H1 (cell line): ENCODE results near the gene ACAP3. TPM values are rescaled to one million over a fixed set of nuclear protein-coding genes. Genes with fewer than 3 reads are reported as not detected.

Experiments used
- CTCF ChIA-PET: fragments of 300-600 bp; sonication (Branson Sonifier 250); formaldehyde crosslinking; loops from one replicate; lab custom pipeline; 2021; ENCODE audit not compliant: partially characterized antibody; lab: Charles Lee
- POLR2A ChIA-PET: fragments of 300-600 bp; sonication (Branson Sonifier 250); formaldehyde crosslinking; loops from one replicate; lab custom pipeline; 2021; ENCODE audit warnings: inconsistent platforms; ENCODE audit not compliant: partially characterized antibody; lab: Charles Lee
- DNase-seq, 2 experiments: peaks; one replicate each; pipeline versions ENCODE4 v3.0.0 to v3.0.0-alpha.2; 2010 to 2022; ENCODE audit warnings: low spot score in 2 of 2, low read depth in 1 of 2, mixed read lengths in 1 of 2
- FAIRE-seq: peaks from 2 replicates; lab custom pipeline; 2011; peaks lifted over from hg19 to GRCh38; lab: Jason Lieb, UNC
- H2AFZ ChIP-seq: 2 replicates; pipeline ENCODE4 v1.8.1; 2012; ENCODE audit warnings: low read length, inconsistent platforms
- H2AK5ac ChIP-seq: 2 replicates; pipeline ENCODE4 v1.6.1; 2013; ENCODE audit warnings: low read depth, low read length
- H2BK120ac ChIP-seq: replicated peaks from 2 replicates; pipeline ENCODE3; 2013; ENCODE audit warnings: low read depth, low read length, inconsistent platforms
- H2BK12ac ChIP-seq: 2 replicates; pipeline ENCODE4 v1.6.1; 2013; ENCODE audit warnings: low read depth, low read length
- H2BK15ac ChIP-seq: 2 replicates; pipeline ENCODE4 v1.6.1; 2013; ENCODE audit warnings: low read length
- H2BK20ac ChIP-seq: 2 replicates; pipeline ENCODE4 v1.6.1; 2013; ENCODE audit warnings: low read length
- H2BK5ac ChIP-seq: 2 replicates; pipeline ENCODE4 v1.6.1; 2013; ENCODE audit warnings: low read depth, low read length
- H3K14ac ChIP-seq: 2 replicates; pipeline ENCODE4 v1.6.1; 2013; ENCODE audit warnings: inconsistent platforms; ENCODE audit not compliant: insufficient read length
- H3K18ac ChIP-seq: 2 replicates; pipeline ENCODE4 v1.6.1; 2013; ENCODE audit warnings: low read length; ENCODE audit errors: extremely low read depth
- H3K23ac ChIP-seq: 2 replicates; pipeline ENCODE4 v1.6.1; 2013; ENCODE audit warnings: inconsistent platforms; ENCODE audit not compliant: insufficient read length
- H3K23me2 ChIP-seq: 2 replicates; pipeline ENCODE4 v1.6.1; 2013; ENCODE audit warnings: low read depth, low read length
- H3K27ac ChIP-seq: 2 replicates; pipeline ENCODE4 v1.6.1; 2011; ENCODE audit warnings: low read depth, low read length, inconsistent platforms
- H3K27me3 ChIP-seq, 4 experiments: replicated peaks in 1 of 4; 1 replicate in 1 of 4; 2 replicates in 3 of 4; pipeline versions ENCODE4 v1.6.1 to v1.8.1; 2011 to 2013; ENCODE audit warnings: low read length in 3 of 4, mild to moderate bottlenecking in 3 of 4, inconsistent platforms in 2 of 4, mixed read lengths in 2 of 4, moderate library complexity in 1 of 4; ENCODE audit not compliant: control insufficient read depth in 3 of 4, insufficient read depth in 3 of 4; ENCODE audit errors: extremely low read depth in 1 of 4
- H3K36me3 ChIP-seq, 4 experiments: 2 replicates each; pipeline versions ENCODE4 v1.6.1 to v1.8.1; 2011 to 2013; ENCODE audit warnings: mild to moderate bottlenecking in 4 of 4, low read length in 3 of 4, moderate library complexity in 2 of 4, control low read depth in 1 of 4, inconsistent platforms in 1 of 4; ENCODE audit not compliant: insufficient read depth in 4 of 4, control insufficient read depth in 2 of 4
- H3K4ac ChIP-seq: replicated peaks from 2 replicates; pipeline ENCODE3; 2013; ENCODE audit warnings: low read length, low read depth, mixed read lengths, inconsistent platforms; ENCODE audit not compliant: insufficient read length
- H3K4me1 ChIP-seq, 4 experiments: replicated peaks in 1 of 4; 1 replicate in 1 of 4; 2 replicates in 3 of 4; pipeline versions ENCODE4 v1.6.1 to v1.8.1; 2011 to 2013; ENCODE audit warnings: low read length in 3 of 4, inconsistent platforms in 2 of 4, mixed read lengths in 1 of 4; ENCODE audit not compliant: insufficient read depth in 4 of 4, control insufficient read depth in 3 of 4
- H3K4me2 ChIP-seq, 2 experiments: 2 replicates each; pipeline versions ENCODE4 v1.6.1 to v1.8.1; 2011 to 2013; ENCODE audit warnings: low read depth in 2 of 2, low read length in 2 of 2, control low read depth in 1 of 2, inconsistent platforms in 1 of 2, mild to moderate bottlenecking in 1 of 2; ENCODE audit not compliant: insufficient read depth in 1 of 2
- H3K4me3 ChIP-seq, 4 experiments: fragments of 200-600, 300-600 bp in 1 of 4; sonication (generic), shearing (Covaris generic), sonication (Bioruptor Twin) in 1 of 4; 2 replicates each; pipeline versions ENCODE4 v1.5.1 to v1.8.1; 2011 to 2016; ENCODE audit warnings: low read length in 4 of 4, low read depth in 3 of 4, control low read depth in 2 of 4, inconsistent platforms in 2 of 4, mild to moderate bottlenecking in 2 of 4, mixed read lengths in 1 of 4, moderate library complexity in 1 of 4; ENCODE audit not compliant: insufficient read depth in 2 of 4; ENCODE audit errors: extremely low read depth in 1 of 4
- H3K56ac ChIP-seq: replicated peaks from 2 replicates; pipeline ENCODE3; 2013; ENCODE audit warnings: low read depth, mild to moderate bottlenecking, mixed read lengths, low read length, inconsistent platforms; ENCODE audit not compliant: insufficient read length
- H3K79me1 ChIP-seq: 2 replicates; pipeline ENCODE4 v1.6.1; 2013; ENCODE audit warnings: low read depth, low read length, control low read depth
- H3K79me2 ChIP-seq, 2 experiments: 2 replicates each; pipeline versions ENCODE4 v1.6.1 to v1.8.1; 2012 to 2013; ENCODE audit warnings: low read length in 2 of 2, mild to moderate bottlenecking in 2 of 2, inconsistent platforms in 1 of 2; ENCODE audit not compliant: insufficient read depth in 2 of 2, control insufficient read depth in 1 of 2
- H3K9ac ChIP-seq, 4 experiments: replicated peaks in 1 of 4; 1 replicate in 1 of 4; 2 replicates in 3 of 4; pipeline versions ENCODE4 v1.6.1 to v1.8.1; 2011 to 2013; ENCODE audit warnings: low read depth in 3 of 4, low read length in 3 of 4, control low read depth in 2 of 4, mild to moderate bottlenecking in 2 of 4, moderate library complexity in 2 of 4, inconsistent platforms in 1 of 4; ENCODE audit errors: extremely low read depth in 1 of 4
- H3K9me3 ChIP-seq, 2 experiments: 2 replicates each; pipeline versions ENCODE4 v1.6.1 to v1.8.1; 2012 to 2013; ENCODE audit warnings: mild to moderate bottlenecking in 2 of 2, moderate library complexity in 2 of 2, control low read depth in 1 of 2, inconsistent platforms in 1 of 2, low read depth in 1 of 2, low read length in 1 of 2, mixed read lengths in 1 of 2; ENCODE audit not compliant: insufficient read depth in 2 of 2
- H4K20me1 ChIP-seq, 2 experiments: replicated peaks in 1 of 2; 2 replicates each; pipeline versions ENCODE3 to v1.8.1; 2011 to 2013; ENCODE audit warnings: inconsistent platforms in 2 of 2, low read length in 2 of 2, mild to moderate bottlenecking in 1 of 2; ENCODE audit not compliant: insufficient read depth in 2 of 2, control insufficient read depth in 1 of 2
- H4K5ac ChIP-seq: 2 replicates; pipeline ENCODE4 v1.6.1; 2013; ENCODE audit warnings: low read length, low read depth, mixed read lengths, inconsistent platforms; ENCODE audit not compliant: insufficient read length
- H4K8ac ChIP-seq: 2 replicates; pipeline ENCODE4 v1.8.0; 2013; ENCODE audit warnings: mild to moderate bottlenecking, moderate library complexity, low read length, inconsistent platforms; ENCODE audit not compliant: insufficient read depth; ENCODE audit errors: extremely low read depth
- H4K91ac ChIP-seq: replicated peaks from 2 replicates; pipeline ENCODE3; 2013; ENCODE audit warnings: low read length, mixed read lengths, inconsistent platforms; ENCODE audit not compliant: insufficient read length
- ATF2 ChIP-seq: IDR thresholded peaks from 2 replicates; pipeline ENCODE4 v1.6.1; 2012; ENCODE audit warnings: low read length, inconsistent platforms
- CBX5 ChIP-seq: fragments of 300-800, 300-1000 bp; sonication (generic); IDR thresholded peaks from 2 replicates; pipeline ENCODE4 v1.7.1; 2016; ENCODE audit warnings: antibody characterized with exemption, low read length, low read depth
- NANOG ChIP-seq: IDR thresholded peaks from 2 replicates; pipeline ENCODE4 v1.6.1; 2011; ENCODE audit warnings: low read length, low read depth, mild to moderate bottlenecking, inconsistent platforms; ENCODE audit not compliant: insufficient read depth, poor library complexity, severe bottlenecking
- NRF1 ChIP-seq: IDR thresholded peaks from 2 replicates; pipeline ENCODE4 v1.6.1; 2011; ENCODE audit warnings: mild to moderate bottlenecking, low read depth, low read length, improper control_type of control experiment
- POLR2AphosphoS5 ChIP-seq: IDR thresholded peaks from 2 replicates; pipeline ENCODE4 v1.6.1; 2011; ENCODE audit warnings: low read depth, low read length
- POU5F1 ChIP-seq: IDR thresholded peaks from 2 replicates; pipeline ENCODE4 v1.6.1; 2011; ENCODE audit warnings: low read depth, mild to moderate bottlenecking, low read length, moderate library complexity
- RAD21 ChIP-seq, 2 experiments: IDR thresholded peaks in 1 of 2; conservative IDR thresholded peaks in 1 of 2; 2 replicates each; pipeline ENCODE4 v1.6.1; 2011; ENCODE audit warnings: low read depth in 2 of 2, low read length in 2 of 2, improper control_type of control experiment in 1 of 2, inconsistent platforms in 1 of 2, mild to moderate bottlenecking in 1 of 2, moderate library complexity in 1 of 2
- RFX5 ChIP-seq: IDR thresholded peaks from 2 replicates; pipeline ENCODE4 v1.6.1; 2011; ENCODE audit warnings: low read depth, low read length, improper control_type of control experiment, borderline replicate concordance
- WGBS, 2 experiments: shearing (Covaris generic) in 1 of 2; methylation state at CpG; one replicate each; pipeline versions ENCODE4 v1.1.6 to v1.1.7; 2013 to 2015; ENCODE audit warnings: low lambda C conversion rate in 2 of 2, mixed read lengths in 2 of 2, inconsistent platforms in 1 of 2, low coverage in 1 of 2, missing lambda C conversion rate in 1 of 2; ENCODE audit not compliant: insufficient replicate concordance in 2 of 2, insufficient coverage in 1 of 2, insufficient read length in 1 of 2; ENCODE audit errors: extremely low coverage in 1 of 2, missing lambda C conversion rate in 1 of 2; 5-methylcytosine and 5-hydroxymethylcytosine counted together
- polyA plus RNA-seq, 7 experiments: library from polyadenylated mRNA; depleted of rRNA in 3 of 7; stranded (reverse) in 5 of 7; unstranded in 2 of 7; fragments of >200 nt in 5 of 7; fragments of 200-250 nt in 2 of 7; gene quantifications; 1 replicate in 5 of 7; 2 replicates in 1 of 7; 4 replicates in 1 of 7; pipeline versions ENCODE4 v1.2.1 to v1.2.3, GENCODE V29; 2011 to 2013; ENCODE audit warnings: missing spikeins in 2 of 7, mixed read lengths in 2 of 7
- total RNA-seq: library from RNA; stranded (reverse); fragmentation: NEBNext Ultra II Directional; extraction: Animal tissue kit (Norgen Biotek cat#: 25700); gene quantifications from 2 replicates; pipeline ENCODE4 v1.2.1, GENCODE V29; 2021
- TF ChIP-seq, protein P1 (sequence below): IDR thresholded peaks from 2 replicates; pipeline ENCODE4 v1.6.1; 2012; ENCODE audit warnings: inconsistent platforms
- TF ChIP-seq, protein P2 (sequence below): IDR thresholded peaks from 2 replicates; pipeline ENCODE4 v1.6.1; 2012; ENCODE audit warnings: inconsistent platforms

The ACAP3 gene
- total and polyA plus RNA-seq, 2 of the 8 experiments (the other 6 are each of a cell fraction or from before 2014, with no cell fraction given), result 14.8 to 28.3 TPM

DNA sequence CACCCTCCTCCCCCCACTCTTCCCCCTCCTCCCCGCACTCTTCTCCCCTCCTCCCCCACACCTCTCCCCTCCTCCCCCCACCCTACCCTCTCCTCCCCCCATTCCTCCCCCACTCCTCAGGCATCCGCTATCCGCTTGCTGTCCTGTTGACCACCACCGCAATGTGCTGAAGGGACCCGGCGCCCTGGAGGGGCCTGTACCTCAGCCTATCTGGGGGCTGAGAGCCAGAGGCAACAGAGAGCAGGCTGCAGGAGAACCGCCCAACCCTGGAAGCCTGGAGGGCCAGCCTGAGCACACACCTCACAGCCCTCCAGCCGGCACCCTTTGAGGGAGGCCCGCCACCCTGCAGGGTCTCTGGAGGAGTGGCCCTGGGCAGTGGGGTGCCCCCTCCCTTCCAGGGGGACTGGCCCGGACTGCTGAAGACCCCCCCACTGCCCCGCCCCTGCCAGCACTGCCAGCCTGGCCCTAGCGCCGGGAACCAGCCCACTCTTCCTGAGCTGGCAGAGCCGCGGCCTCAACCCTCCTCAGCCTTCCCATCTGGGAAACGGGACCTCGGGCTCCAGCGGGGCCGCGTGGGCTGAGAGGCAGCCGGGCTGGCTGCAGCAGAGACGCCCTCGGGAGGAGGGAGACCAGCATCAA, 62.4 kb downstream of the ACAP3 start:
- no peak overlapping the region for H4K91ac ChIP-seq
- H2AK5ac ChIP-seq, result no peak overlapping the region
- no peak overlapping the region for H3K18ac ChIP-seq
- no peak overlapping the region for H4K5ac ChIP-seq
- FAIRE-seq, result no peak
- H3K9ac ChIP-seq, result no peak overlapping the region
- H4K8ac ChIP-seq, result no peak overlapping the region
- no peak overlapping the region for H3K4me2 ChIP-seq
- H2BK120ac ChIP-seq, result no peak overlapping the region
- no peak overlapping the region for H2BK12ac ChIP-seq
- H2BK20ac ChIP-seq, result no peak overlapping the region
- H2BK15ac ChIP-seq, result no peak overlapping the region
- no peak overlapping the region for H3K14ac ChIP-seq
- ChIA-PET POLR2A (no interaction called here), CTCF (interaction anchor here (1.2 kb wide), 1 partner anchor 9 kb away, joined by 3 read pairs; no protein-coding TSS in a partner anchor)
- no peak for DNase-seq
- no peak overlapping the region for H3K4ac ChIP-seq
- no peak overlapping the region for H3K4me3 ChIP-seq
- peaks cover 2 to 19% (median 11%) of the 10 kb centered on the region in 4 experiments; a peak in 6 of 7 replicates for H3K27me3 ChIP-seq
- H2BK5ac ChIP-seq, result no peak overlapping the region
- H3K36me3 ChIP-seq, result no peaks in the 10 kb centered on the region
- peaks cover 4 to 9% of the 10 kb centered on the region in 2 experiments for H4K20me1 ChIP-seq
- H3K56ac ChIP-seq, result no peak overlapping the region
- no peaks in the 10 kb centered on the region for H3K79me1 ChIP-seq
- H3K23ac ChIP-seq, result no peak overlapping the region
- no peaks in the 10 kb centered on the region for H3K9me3 ChIP-seq
- H3K27ac ChIP-seq, result no peak overlapping the region
- H2AFZ ChIP-seq, result no peak overlapping the region
- H3K4me1 ChIP-seq, result peaks cover 0 to 8% (median under 1%) of the 10 kb centered on the region in 4 experiments; a peak in 5 of 7 replicates
- no peaks in the 10 kb centered on the region; a peak in 1 of 4 replicates for H3K79me2 ChIP-seq
- H3K23me2 ChIP-seq, result no peaks in the 10 kb centered on the region; the same call in 1 of the 2 replicates
- WGBS, 2 experiments, result 88% methylated on average over 15 of the region's 23 CpGs; no CpG with 5 or more reads in 1 of the 2 experiments
- TF ChIP-seq, protein P1, sequence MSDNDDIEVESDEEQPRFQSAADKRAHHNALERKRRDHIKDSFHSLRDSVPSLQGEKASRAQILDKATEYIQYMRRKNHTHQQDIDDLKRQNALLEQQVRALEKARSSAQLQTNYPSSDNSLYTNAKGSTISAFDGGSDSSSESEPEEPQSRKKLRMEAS, result no peak
- no peak for TF ChIP-seq NANOG
- no peak for TF ChIP-seq NRF1
- no peak for TF ChIP-seq POLR2AphosphoS5
- no peak for TF ChIP-seq RAD21 (IDR thresholded peaks at IDR 0.05 in 1 of 2, conservative IDR thresholded peaks at IDR 0.05 in 1 of 2; ENCODE audit: low read depth in 2 of 2, low read length in 2 of 2)
- no peak for TF ChIP-seq CBX5
- no peak for TF ChIP-seq ATF2
- TF ChIP-seq POU5F1, result no peak
- TF ChIP-seq, protein P2, sequence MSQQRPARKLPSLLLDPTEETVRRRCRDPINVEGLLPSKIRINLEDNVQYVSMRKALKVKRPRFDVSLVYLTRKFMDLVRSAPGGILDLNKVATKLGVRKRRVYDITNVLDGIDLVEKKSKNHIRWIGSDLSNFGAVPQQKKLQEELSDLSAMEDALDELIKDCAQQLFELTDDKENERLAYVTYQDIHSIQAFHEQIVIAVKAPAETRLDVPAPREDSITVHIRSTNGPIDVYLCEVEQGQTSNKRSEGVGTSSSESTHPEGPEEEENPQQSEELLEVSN, result no peak
- TF ChIP-seq RFX5, result no peak
